Peyer's patch (tissue), 4 donors: ENCODE data around the gene SLC13A3. TPM values are rescaled to one million over a fixed set of nuclear protein-coding genes. Genes with fewer than 3 reads are reported as not detected.

Source experiments
- DNase-seq, 3 donors: peaks; one replicate each; pipeline ENCODE4 v3.0.0-alpha.2; 2017 to 2019
- H3K27ac ChIP-seq, 4 donors: fragments of 200-600 bp; sonication (generic); one replicate each; pipeline ENCODE4 v1.5.1; 2016 to 2019
- H3K27me3 ChIP-seq, 2 donors: fragments of 200-600 bp; sonication (generic); one replicate each; pipeline ENCODE4 v1.5.1; 2019
- H3K36me3 ChIP-seq, 3 donors: fragments of 200-600 bp; sonication (generic); one replicate each; pipeline ENCODE4 v1.5.1; 2016 to 2019
- H3K4me1 ChIP-seq, 4 donors: fragments of 200-600 bp; sonication (generic); one replicate each; pipeline ENCODE4 v1.5.1; 2016 to 2019
- H3K4me3 ChIP-seq, 4 donors: fragments of 200-600 bp; sonication (generic); 1 replicate in 3 of 4; 2 replicates in 1 of 4; pipeline ENCODE4 v1.5.1; 2016 to 2019; ENCODE audit warnings: mild to moderate bottlenecking in 1 of 4
- H3K9me3 ChIP-seq, 4 donors: fragments of 200-600 bp; sonication (generic); one replicate each; pipeline ENCODE4 v1.5.1; 2016 to 2019; ENCODE audit warnings: mild to moderate bottlenecking in 1 of 4
- CTCF ChIP-seq, 6 experiments: fragments of 450-650 bp in 4 of 6; fragments of 200-600 bp in 2 of 6; sonication (generic) in 1 of 6; IDR thresholded peaks; one replicate each; pipeline ENCODE4 v1.5.1; 2017 to 2019; ENCODE audit warnings: antibody characterized with exemption in 6 of 6, mild to moderate bottlenecking in 3 of 6, moderate library complexity in 1 of 6
- POLR2A ChIP-seq, 2 donors: fragments of 450-650 bp; IDR thresholded peaks; one replicate each; pipeline ENCODE4 v1.5.1; 2017; ENCODE audit warnings: antibody characterized with exemption in 2 of 2, mild to moderate bottlenecking in 2 of 2, moderate library complexity in 2 of 2
- total RNA-seq, 4 donors: library from RNA; depleted of rRNA; stranded (reverse); fragments of >200 nt; gene quantifications; one replicate each; pipeline ENCODE4 v1.1.0, GENCODE V29; 2016

SLC13A3 gene
- total RNA-seq, 4 donors from 2014 or later = 1.3 to 10.7 TPM; not detected in 2

GRCh38 chr20:46605181-46605580, 46.1 kb downstream of the SLC13A3 start:
- no peak overlapping the region for H3K4me3 ChIP-seq
- no peaks in the 10 kb centered on the region for H3K4me1 ChIP-seq
- no peaks in the 10 kb centered on the region for H3K27me3 ChIP-seq
- H3K9me3 ChIP-seq = no peaks in the 10 kb centered on the region
- H3K36me3 ChIP-seq = no peaks in the 10 kb centered on the region
- no peak overlapping the region for H3K27ac ChIP-seq
- DNase-seq = no peak
- TF ChIP-seq POLR2A (IDR thresholded peaks at IDR 0.05) = no peak
- no peak for TF ChIP-seq CTCF (IDR thresholded peaks at IDR 0.05)

- TF ChIP-seq POLR2A (IDR thresholded peaks at IDR 0.05) (no peak), CTCF (IDR thresholded peaks at IDR 0.05) (no peak)
- H3K27ac ChIP-seq = no peak overlapping the region
- H3K9me3 ChIP-seq = no peaks in the 10 kb centered on the region
- H3K4me3 ChIP-seq = no peak overlapping the region
- no peaks in the 10 kb centered on the region for H3K36me3 ChIP-seq
- no peak for DNase-seq
- H3K27me3 ChIP-seq = no peaks in the 10 kb centered on the region
- no peaks in the 10 kb centered on the region for H3K4me1 ChIP-seq
These were observed 46.6 kb downstream of the SLC13A3 start for GRCh38 chr20:46604551-46605133.

GRCh38 chr20:46602429-46602828, 48.8 kb downstream of the SLC13A3 start:
- Histone ChIP-seq H3K36me3 (no peaks in the 10 kb centered on the region), H3K9me3 (no peaks in the 10 kb centered on the region), H3K4me3 (no peak overlapping the region), H3K27ac (no peak overlapping the region), H3K27me3 (no peaks in the 10 kb centered on the region), H3K4me1 (no peaks in the 10 kb centered on the region)
- DNase-seq = no peak
- TF ChIP-seq POLR2A (IDR thresholded peaks at IDR 0.05) = no peak
- TF ChIP-seq CTCF (IDR thresholded peaks at IDR 0.05) = no peak

- H3K4me3 ChIP-seq = no peak overlapping the region
- H3K9me3 ChIP-seq = no peaks in the 10 kb centered on the region
- DNase-seq = no peak
- no peaks in the 10 kb centered on the region for H3K4me1 ChIP-seq
- TF ChIP-seq POLR2A (IDR thresholded peaks at IDR 0.05) (no peak), CTCF (IDR thresholded peaks at IDR 0.05) (no peak)
- H3K27ac ChIP-seq = no peak overlapping the region
- H3K36me3 ChIP-seq = no peaks in the 10 kb centered on the region
- H3K27me3 ChIP-seq = no peaks in the 10 kb centered on the region
These were observed 49.6 kb downstream of the SLC13A3 start for GRCh38 chr20:46601603-46602122.

GRCh38 chr20:46600286-46600752, 50.9 kb downstream of the SLC13A3 start:
- no peaks in the 10 kb centered on the region for H3K27me3 ChIP-seq
- DNase-seq = no peak
- no peak overlapping the region for H3K27ac ChIP-seq
- no peaks in the 10 kb centered on the region for H3K36me3 ChIP-seq
- no peak overlapping the region for H3K4me3 ChIP-seq
- H3K4me1 ChIP-seq = no peaks in the 10 kb centered on the region
- TF ChIP-seq POLR2A (IDR thresholded peaks at IDR 0.05) (no peak), CTCF (IDR thresholded peaks at IDR 0.05) (no peak)
- no peaks in the 10 kb centered on the region for H3K9me3 ChIP-seq
